GM18507 (cell line): ENCODE results near the gene VPS33B.

Experiments
- DNase-seq: peaks from one replicate; pipeline ENCODE4 v3.0.0; 2011; ENCODE audit warnings: low read depth; ENCODE audit not compliant: insufficient read length; ENCODE audit errors: extremely low spot score
- FAIRE-seq: peaks from 2 replicates; lab custom pipeline; 2011; peaks lifted over from hg19 to GRCh38; lab: Jason Lieb, UNC

Gene VPS33B

GRCh38 chr15:90987561-90988141 lies 34.7 kb downstream of the VPS33B start:
- FAIRE-seq (no peak), DNase-seq (no peak)

- FAIRE-seq (peak; percentile 66), DNase-seq (no peak)
Observed at GRCh38 chr15:90986790-90987507, 35.4 kb downstream of the VPS33B start.

- DNase-seq = no peak
- no peak for FAIRE-seq
Observed at GRCh38 chr15:90982135-90982534, 40.3 kb downstream of the VPS33B start.

- DNase-seq (no peak), FAIRE-seq (peak; percentile 66)
Observed at GRCh38 chr15:90981681-90982080, 40.7 kb downstream of the VPS33B start.

GRCh38 chr15:90979582-90979981 lies 42.8 kb downstream of the VPS33B start:
- no peak for FAIRE-seq
- DNase-seq = no peak

- DNase-seq (no peak), FAIRE-seq (no peak)
Observed at GRCh38 chr15:90974216-90974615, 48.2 kb downstream of the VPS33B start.

GRCh38 chr15:90972133-90972532 lies 50.3 kb downstream of the VPS33B start:
- no peak for DNase-seq

GRCh38 chr15:90970274-90970673 lies 52.1 kb downstream of the VPS33B start:
- DNase-seq = no peak
- FAIRE-seq = no peak

More at GRCh38 chr15:90972133-90972532, 50.3 kb downstream of the VPS33B start:
- no peak for FAIRE-seq

- no peak for FAIRE-seq
- DNase-seq = no peak
Observed at GRCh38 chr15:90968434-90968833, 54.0 kb downstream of the VPS33B start.

- no peak for FAIRE-seq
Observed at GRCh38 chr15:90967206-90967605, 55.2 kb downstream of the VPS33B start.

GRCh38 chr15:90966262-90966661 lies 56.1 kb downstream of the VPS33B start:
- FAIRE-seq (no peak), DNase-seq (no peak)

More at GRCh38 chr15:90967206-90967605, 55.2 kb downstream of the VPS33B start:
- no peak for DNase-seq

GRCh38 chr15:90962021-90962420 lies 60.4 kb downstream of the VPS33B start:
- no peak for DNase-seq
- FAIRE-seq = no peak

- DNase-seq = no peak
- FAIRE-seq = no peak
Observed at GRCh38 chr15:90960298-90961091, 61.9 kb downstream of the VPS33B start.

GRCh38 chr15:90959894-90960293 lies 62.5 kb downstream of the VPS33B start:
- FAIRE-seq = no peak
- no peak for DNase-seq

GRCh38 chr15:90959028-90959595 lies 63.3 kb downstream of the VPS33B start:
- no peak for FAIRE-seq
- no peak for DNase-seq

GRCh38 chr15:90957791-90958190 lies 64.6 kb downstream of the VPS33B start:
- no peak for DNase-seq
- no peak for FAIRE-seq

GRCh38 chr15:90957031-90957790 lies 65.2 kb downstream of the VPS33B start:
- FAIRE-seq (no peak), DNase-seq (no peak)

GRCh38 chr15:90956274-90957030 lies 65.9 kb downstream of the VPS33B start:
- DNase-seq (peak; percentile 74), FAIRE-seq (peak; percentile 74)
